A673 (cell line): ENCODE data around the gene ACTN4. TPM values are rescaled to one million over a fixed set of nuclear protein-coding genes. Genes with fewer than 3 reads are reported as not detected.

ENCODE experiments used
- BruUV-seq: library from RNA; stranded (reverse); fragments of 400-500 nt; replicated peaks from 2 replicates; lab custom pipeline; 2021; lab: Mats Ljungman, UMichigan
- CTCF ChIA-PET: fragments of 300-600 bp; sonication (Branson Sonifier 250); formaldehyde crosslinking; loops from one replicate; lab custom pipeline; 2022; ENCODE audit warnings: antibody characterized with exemption; lab: Charles Lee
- POLR2A ChIA-PET: fragments of 300-600 bp; sonication (Branson Sonifier 250); formaldehyde crosslinking; loops from one replicate; lab custom pipeline; 2022; ENCODE audit warnings: antibody characterized with exemption; ENCODE audit not compliant: low non-redundant PET; lab: Charles Lee
- DNase-seq: peaks from one replicate; pipeline ENCODE4 v3.0.0-alpha.2; 2015; ENCODE audit warnings: low spot score
- H3K27ac ChIP-seq: fragments of 200-600 bp; sonication (generic); 2 replicates; pipeline ENCODE4 v1.5.1; 2016; ENCODE audit warnings: mixed run types, low read depth, mild to moderate bottlenecking, mixed read lengths, antibody characterized with exemption, low read length; ENCODE audit not compliant: poor library complexity, severe bottlenecking
- H3K27me3 ChIP-seq: fragments of 200-600 bp; sonication (generic); replicated peaks from 2 replicates; pipeline ENCODE4 v1.6.1; 2017; ENCODE audit warnings: mixed run types, low read depth, mild to moderate bottlenecking, mixed read lengths, antibody characterized with exemption, low read length; ENCODE audit not compliant: insufficient read depth, poor library complexity
- H3K36me3 ChIP-seq: fragments of 200-600 bp; sonication (generic); 2 replicates; pipeline ENCODE4 v1.6.1; 2016; ENCODE audit warnings: mixed run types, mild to moderate bottlenecking, mixed read lengths, antibody characterized with exemption, low read length; ENCODE audit not compliant: insufficient read depth, poor library complexity, severe bottlenecking
- H3K4me1 ChIP-seq: fragments of 200-600 bp; sonication (generic); 2 replicates; pipeline ENCODE4 v1.6.1; 2017; ENCODE audit warnings: mixed run types, mild to moderate bottlenecking, mixed read lengths, antibody characterized with exemption, low read length; ENCODE audit not compliant: insufficient read depth, poor library complexity, severe bottlenecking
- H3K4me3 ChIP-seq: fragments of 200-600 bp; sonication (generic); 2 replicates; pipeline ENCODE4 v1.5.1; 2016; ENCODE audit warnings: low read depth, mixed run types, mild to moderate bottlenecking, mixed read lengths, low read length; ENCODE audit not compliant: poor library complexity, severe bottlenecking
- H3K9me3 ChIP-seq: fragments of 200-600 bp; sonication (generic); 2 replicates; pipeline ENCODE4 v1.6.1; 2016; ENCODE audit warnings: mixed run types, low read depth, mild to moderate bottlenecking, mixed read lengths, antibody characterized with exemption, low read length; ENCODE audit not compliant: poor library complexity, severe bottlenecking
- EZH2 ChIP-seq: fragments of 200-600 bp; sonication (generic); IDR thresholded peaks from 2 replicates; pipeline ENCODE4 v1.6.1; 2017; ENCODE audit warnings: borderline replicate concordance, low read depth, mild to moderate bottlenecking, mixed read lengths, antibody characterized with exemption, low read length; ENCODE audit not compliant: poor library complexity, severe bottlenecking
- intact Hi-C: fragments of 100-400 bp; cut with micrococcal nuclease; formaldehyde crosslinking; loops from one replicate; pipeline ENCODE4 v1.10.0; 2022; ENCODE audit not compliant: unreplicated experiment
- total RNA-seq: library from RNA; stranded (reverse); gene quantifications from 2 replicates; pipeline ENCODE4 v1.2.3, GENCODE V29; 2021
- TF ChIP-seq, protein P1 (sequence below): fragments of 300-800, 200-600 bp; sonication (generic); conservative IDR thresholded peaks from 2 replicates; pipeline ENCODE4 v1.5.1; 2017; ENCODE audit warnings: low read depth, mild to moderate bottlenecking, antibody characterized with exemption, low read length, moderate library complexity, mixed read lengths

ACTN4 gene
- total RNA-seq, 1 experiment from 2014 or later: 397 TPM

DNA sequence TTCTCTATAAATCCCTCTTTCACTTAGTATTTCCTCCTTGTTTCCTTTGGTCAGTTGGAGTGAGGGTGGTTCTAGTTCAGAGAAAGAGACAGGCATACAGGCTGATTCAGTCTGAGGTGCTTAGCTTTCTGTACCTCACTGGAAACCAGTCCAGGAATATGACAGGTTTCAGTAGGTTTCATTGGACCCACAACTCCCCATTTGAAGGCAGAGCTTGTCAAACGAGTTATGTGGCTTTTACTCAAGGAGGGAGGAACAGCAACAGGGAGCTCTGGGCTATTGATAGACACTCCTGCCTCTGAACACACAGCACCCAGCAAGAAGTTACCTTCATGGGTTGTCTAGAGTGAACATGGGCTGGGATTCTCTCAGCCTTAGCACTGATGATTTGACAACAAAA is 14.5 kb downstream of the ACTN4 start:
- CTCF ChIA-PET: no interaction called here
- Histone ChIP-seq H3K36me3 (no peaks in the 10 kb centered on the region), H3K27ac (peak overlapping the region; percentile 60), H3K4me3 (no peak overlapping the region), H3K4me1 (peaks cover 74% of the 10 kb centered on the region), H3K27me3 (no peaks in the 10 kb centered on the region), H3K9me3 (no peaks in the 10 kb centered on the region)
- intact Hi-C loops: no loop called here
- BruUV-seq: no TSS peak
- POLR2A ChIA-PET: no interaction called here
- no peak for TF ChIP-seq EZH2
- TF ChIP-seq, protein P1, sequence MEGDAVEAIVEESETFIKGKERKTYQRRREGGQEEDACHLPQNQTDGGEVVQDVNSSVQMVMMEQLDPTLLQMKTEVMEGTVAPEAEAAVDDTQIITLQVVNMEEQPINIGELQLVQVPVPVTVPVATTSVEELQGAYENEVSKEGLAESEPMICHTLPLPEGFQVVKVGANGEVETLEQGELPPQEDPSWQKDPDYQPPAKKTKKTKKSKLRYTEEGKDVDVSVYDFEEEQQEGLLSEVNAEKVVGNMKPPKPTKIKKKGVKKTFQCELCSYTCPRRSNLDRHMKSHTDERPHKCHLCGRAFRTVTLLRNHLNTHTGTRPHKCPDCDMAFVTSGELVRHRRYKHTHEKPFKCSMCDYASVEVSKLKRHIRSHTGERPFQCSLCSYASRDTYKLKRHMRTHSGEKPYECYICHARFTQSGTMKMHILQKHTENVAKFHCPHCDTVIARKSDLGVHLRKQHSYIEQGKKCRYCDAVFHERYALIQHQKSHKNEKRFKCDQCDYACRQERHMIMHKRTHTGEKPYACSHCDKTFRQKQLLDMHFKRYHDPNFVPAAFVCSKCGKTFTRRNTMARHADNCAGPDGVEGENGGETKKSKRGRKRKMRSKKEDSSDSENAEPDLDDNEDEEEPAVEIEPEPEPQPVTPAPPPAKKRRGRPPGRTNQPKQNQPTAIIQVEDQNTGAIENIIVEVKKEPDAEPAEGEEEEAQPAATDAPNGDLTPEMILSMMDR: no peak
- no peak for DNase-seq

DNA sequence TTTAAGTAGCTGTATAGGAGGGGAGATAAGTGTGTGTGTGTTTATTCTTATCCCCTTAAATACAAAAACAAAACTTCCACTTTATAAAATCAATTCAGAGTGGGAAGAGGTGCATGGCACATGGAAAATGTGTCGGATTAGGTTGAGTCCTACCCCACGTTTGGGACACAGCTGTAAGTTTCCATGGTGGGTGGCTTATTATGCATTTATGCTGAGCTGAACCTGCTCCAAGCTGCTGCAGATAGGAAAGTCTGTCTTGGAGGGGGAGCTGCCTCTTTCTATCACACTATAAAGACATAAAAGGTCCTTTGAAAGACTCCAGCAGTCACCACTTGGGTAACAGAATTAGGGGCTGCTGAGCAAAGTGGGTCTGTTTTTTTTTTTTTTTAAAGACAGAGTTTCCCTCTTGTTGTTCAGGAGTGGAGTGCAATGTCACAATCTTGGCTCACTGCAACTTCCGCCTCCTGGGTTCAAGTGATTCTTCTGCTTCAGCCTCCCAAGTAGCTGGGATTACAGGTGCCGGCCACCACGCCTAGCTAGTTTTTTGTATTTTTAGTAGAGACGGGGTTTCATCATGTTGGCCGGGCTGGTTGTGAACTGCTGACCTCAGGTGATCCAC is 15.2 kb downstream of the ACTN4 start:
- peaks cover 74% of the 10 kb centered on the region for H3K4me1 ChIP-seq
- no peaks in the 10 kb centered on the region for H3K36me3 ChIP-seq
- no peaks in the 10 kb centered on the region for H3K9me3 ChIP-seq
- TF ChIP-seq, protein P1: no peak
- TF ChIP-seq EZH2: no peak
- DNase-seq: no peak
- ChIA-PET CTCF (no interaction called here), POLR2A (no interaction called here)
- peak overlapping the region; percentile 60 for H3K27ac ChIP-seq
- intact Hi-C loops: no loop called here
- H3K27me3 ChIP-seq: no peaks in the 10 kb centered on the region
- BruUV-seq: no TSS peak
- no peak overlapping the region for H3K4me3 ChIP-seq

DNA sequence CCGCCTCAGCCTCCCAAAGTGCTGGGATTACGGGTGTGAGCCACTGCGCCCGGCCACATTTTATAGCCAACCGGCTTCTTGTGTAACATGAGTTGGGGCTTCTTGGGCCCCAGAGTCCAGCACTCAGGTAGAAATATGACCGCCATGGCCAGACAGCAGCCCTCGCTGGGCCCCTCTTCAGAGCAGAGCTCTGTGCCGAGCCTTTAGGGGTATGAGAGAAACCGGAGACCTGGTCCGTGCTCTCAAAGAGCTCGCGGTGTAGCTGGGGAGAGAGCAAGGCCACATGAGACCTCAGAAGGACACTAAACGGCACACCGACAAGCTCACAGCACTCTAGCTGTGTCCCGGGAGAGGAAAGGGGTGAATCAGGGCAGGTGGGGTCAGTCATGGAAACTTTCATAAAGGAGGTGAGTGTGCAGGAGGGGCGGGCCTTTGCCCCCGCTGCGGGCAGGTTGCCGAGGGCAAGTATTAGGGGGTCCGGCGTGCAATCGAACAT is 15.8 kb downstream of the ACTN4 start:
- H3K27ac ChIP-seq: peak overlapping the region; percentile 60
- ChIA-PET POLR2A (no interaction called here), CTCF (no interaction called here)
- no peaks in the 10 kb centered on the region for H3K27me3 ChIP-seq
- H3K36me3 ChIP-seq: no peaks in the 10 kb centered on the region
- DNase-seq: no peak
- TF ChIP-seq, protein P1: no peak
- TF ChIP-seq EZH2: no peak
- no peaks in the 10 kb centered on the region for H3K9me3 ChIP-seq
- H3K4me3 ChIP-seq: no peak overlapping the region
- intact Hi-C loops: no loop called here
- BruUV-seq: no TSS peak
- peaks cover 74% of the 10 kb centered on the region for H3K4me1 ChIP-seq
